HS-5 (cell line): ENCODE data around the gene TM6SF1.
"Not testable (repeated sequence)": the region's sequence is repeated elsewhere in the genome, so short reads cannot be mapped to it uniquely, and the experiment has no call there.

Source experiments
- DNase-seq: peaks from one replicate; pipeline ENCODE4 v3.0.0-alpha.2; 2012; ENCODE audit warnings: low read depth

Gene TM6SF1

DNA sequence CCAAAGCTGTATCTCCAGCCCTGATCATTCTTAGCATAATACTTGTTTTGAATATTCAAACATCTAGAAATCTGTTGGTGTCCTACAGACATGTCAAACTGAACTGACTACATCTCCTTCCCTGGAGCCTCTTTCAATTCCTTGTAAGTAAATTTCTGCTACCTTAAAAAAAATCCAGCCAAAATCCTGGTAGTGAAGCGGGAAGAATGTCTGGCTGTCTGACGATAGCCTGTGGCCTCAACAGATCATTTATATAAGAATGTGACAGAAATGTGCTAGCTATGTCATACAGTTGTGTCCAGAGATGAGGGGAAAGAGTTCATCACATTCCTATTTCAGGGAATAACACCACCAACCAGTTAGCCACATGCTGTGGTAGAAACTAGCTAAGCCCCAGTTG is 18.6 kb upstream of the TM6SF1 start:
- DNase-seq, result no peak

DNA sequence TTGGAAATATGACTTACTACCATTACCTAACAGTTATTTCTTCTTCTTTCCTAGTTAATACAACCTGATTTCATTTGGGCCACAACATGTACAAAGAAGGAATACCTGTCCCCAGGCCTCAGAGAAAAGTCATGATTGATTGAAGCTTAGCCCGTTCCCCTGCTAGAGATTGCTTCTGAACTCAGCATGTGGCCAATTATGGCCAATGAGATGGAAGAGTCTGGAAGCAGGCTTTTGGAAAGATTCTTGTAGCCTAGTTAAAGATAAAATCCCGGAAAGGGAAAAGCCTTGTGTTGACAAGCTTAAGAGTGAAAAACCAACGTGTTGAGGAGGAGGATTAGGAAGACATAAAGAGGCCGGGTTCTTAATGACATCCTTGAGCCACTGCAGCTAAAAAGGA is 17.0 kb upstream of the TM6SF1 start:
- DNase-seq, result no peak

DNA sequence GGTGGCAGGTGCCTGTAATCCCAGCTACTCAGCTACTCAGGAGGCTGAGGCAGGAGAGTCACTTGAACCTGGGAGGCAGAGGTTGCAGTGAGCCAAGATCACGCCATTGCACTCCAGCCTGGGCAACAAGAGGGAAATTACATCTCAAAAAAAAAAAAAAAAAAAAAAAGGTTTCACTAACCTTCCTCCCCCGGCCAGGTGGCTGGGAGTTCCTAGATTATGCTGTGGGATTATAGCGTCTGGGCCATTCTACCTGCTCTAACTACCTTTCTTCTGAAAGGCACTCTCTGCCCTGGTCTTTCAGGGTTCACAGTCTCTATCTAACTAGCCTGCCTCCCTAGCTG is 15.5 kb upstream of the TM6SF1 start:
- not testable (repeated sequence) for DNase-seq

DNA sequence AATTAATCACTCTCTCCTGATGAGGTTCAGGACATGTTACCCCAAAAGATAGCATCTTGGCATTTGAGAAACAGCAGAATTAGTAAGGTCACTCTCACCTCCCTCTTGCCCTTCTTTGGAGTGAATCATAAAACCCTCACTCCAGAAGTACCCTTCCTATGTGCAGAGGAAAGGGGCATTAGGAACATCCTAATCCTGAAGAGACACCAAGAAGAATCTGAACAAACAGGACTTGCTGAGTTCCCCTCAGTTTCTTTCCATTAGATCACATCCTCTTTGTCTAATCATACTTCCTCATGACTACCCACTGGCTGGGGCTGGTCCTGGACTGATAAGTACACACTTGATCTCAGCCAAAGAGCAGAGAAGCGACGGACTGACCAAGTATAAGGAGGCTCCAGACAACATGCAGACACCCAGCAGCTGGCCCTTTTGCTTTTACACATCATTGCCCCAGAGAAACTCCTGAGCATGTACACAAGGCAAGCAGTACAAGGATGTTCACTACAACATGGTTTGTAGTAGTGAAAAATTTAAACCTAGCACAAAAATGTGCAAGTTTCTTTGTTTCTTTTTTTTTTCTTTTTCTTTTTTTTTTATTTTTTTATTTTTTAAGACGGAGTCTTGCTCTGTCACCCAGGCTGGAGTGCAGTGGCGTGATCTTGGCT is 15.0 kb upstream of the TM6SF1 start:
- DNase-seq, result no peak

DNA sequence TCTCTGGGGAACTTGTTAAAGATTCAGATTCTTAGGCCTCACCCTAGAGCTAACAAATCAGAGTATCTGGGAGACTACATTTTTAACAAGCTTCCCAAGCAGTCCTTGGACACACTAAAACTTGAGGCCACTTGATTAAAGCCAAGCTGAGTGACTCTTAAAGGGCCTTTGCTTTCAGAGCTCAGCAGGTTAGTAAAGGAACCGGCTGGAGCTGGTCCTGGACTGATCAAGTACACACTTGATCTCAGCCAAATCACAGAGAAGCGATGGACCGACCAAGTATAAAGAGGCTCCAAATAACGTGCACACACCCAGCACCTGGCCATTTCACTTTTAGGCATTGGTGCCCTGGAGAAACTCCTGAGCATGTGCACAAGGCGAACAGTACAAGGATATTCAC is 12.9 kb upstream of the TM6SF1 start:
- no peak for DNase-seq

DNA sequence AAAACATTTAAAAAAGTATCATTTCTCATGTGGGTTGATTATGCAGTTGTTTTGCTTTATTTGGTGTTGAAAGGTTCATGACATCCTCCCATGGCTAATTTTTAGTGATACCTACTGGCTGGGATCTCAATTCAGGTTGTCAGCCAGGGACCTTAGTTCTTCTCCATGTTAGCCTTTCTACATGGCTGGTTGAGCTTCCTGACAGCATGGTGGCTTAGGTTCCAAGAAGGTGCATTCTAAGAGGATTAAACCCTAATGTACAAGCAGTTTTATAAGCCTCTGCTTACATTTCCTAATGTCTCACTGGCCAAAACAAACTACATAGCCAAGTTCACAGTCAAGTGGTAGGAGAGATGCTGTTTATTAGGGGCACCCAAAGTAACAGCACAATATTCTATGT is 9.4 kb upstream of the TM6SF1 start:
- no peak for DNase-seq

DNA sequence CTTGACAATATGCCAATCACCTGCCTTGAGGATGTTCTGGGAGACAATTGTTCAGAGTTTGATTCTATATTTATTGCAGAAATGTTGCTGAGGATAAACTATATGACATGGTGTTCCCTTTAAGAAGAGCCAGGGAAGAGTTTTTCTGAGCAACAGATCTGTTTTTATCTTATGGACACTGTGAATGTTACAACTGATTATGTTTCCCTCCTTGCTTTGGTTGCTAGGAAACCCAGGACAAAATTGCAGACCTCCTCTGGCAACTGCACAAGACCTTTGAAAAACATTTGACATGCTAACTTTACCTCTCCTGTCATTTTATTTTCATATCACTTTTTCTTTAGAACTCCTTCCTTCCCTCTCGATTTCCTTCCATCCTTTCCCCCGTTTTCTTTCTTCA is 8.2 kb upstream of the TM6SF1 start:
- DNase-seq, result no peak

DNA sequence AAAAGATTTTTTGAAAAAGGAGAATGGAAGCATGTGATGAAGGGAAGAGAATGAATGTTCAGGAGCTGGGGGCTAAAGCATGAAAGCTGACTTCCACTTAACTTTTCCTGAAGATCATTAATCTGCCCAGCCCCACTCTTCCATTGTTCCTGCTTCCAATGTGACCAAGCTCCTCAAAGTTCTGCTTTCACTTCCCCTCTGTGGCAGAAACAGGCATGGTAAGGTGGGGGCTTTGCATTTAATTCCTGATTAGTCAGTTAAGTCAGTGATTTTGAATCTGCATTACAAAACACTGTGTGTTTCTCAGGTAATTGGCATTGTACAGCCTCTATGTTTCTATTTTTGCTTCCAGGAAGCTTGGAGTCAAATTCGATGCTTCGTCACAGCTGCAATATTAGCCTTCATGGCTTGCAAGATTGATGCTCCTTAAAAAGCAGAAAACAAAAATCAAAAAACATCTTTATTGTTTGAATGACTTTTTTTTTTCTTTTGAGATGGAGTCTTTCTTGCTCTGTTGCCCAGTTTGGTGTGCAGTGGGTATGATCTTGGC is 7.3 kb upstream of the TM6SF1 start:
- DNase-seq, result no peak

DNA sequence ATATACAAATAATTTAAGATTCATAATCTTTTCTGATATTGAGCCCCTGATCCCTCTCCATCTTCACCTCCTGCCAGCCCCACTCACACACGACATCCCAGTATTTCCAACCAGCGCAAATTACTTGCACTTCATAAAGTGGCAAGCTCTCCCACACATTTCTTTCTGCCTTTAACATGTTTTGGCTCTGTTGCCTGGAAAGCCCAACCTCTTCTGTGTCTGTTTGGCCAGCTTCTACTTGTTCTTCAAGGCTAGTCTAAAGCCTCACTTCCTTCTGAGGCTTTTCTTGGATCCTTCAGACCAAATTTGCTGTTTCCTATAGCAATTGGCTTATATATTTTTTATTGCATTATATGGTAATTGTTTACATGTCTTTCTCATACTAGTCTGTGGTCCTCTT is 5.1 kb upstream of the TM6SF1 start:
- no peak for DNase-seq

DNA sequence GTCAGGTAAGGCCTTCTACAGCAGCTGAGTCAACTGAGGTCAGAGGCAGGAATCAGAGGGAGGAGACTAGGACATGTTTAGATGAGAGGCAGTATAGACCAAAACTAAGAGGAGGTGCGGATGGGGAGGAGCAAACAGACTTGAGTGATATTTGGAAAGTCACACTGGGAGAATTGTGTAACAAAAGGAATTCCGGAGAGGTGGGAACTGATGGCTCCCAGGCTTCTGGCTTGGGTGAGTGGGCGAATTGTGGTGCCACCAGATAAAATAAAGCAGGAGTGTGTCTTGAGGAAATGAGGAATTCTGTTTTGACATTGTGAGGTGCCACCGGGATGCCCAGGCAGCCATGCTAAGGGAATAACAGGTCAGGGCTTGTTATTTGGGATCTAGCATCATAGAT is 3.3 kb upstream of the TM6SF1 start:
- no peak for DNase-seq

DNA sequence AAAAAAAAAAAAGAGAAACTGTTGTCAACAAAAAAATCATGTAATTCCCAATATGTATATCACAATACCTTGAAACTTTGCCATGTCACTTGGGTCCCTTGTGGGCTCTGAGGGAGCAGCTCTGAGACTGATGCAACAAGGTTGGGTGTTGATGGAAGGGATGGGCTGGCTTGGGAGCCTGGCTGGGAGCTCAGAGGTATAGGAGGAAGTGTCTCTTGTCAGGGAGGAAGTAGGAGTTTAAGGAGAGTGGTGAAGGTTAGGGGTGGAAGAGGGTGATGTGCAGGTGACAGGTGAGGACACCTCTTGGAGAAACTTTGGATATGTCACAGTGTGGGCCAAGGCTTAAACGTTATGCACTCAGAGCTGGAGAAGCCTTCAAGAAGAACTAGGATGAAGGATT is 2.0 kb upstream of the TM6SF1 start:
- DNase-seq, result no peak

DNA sequence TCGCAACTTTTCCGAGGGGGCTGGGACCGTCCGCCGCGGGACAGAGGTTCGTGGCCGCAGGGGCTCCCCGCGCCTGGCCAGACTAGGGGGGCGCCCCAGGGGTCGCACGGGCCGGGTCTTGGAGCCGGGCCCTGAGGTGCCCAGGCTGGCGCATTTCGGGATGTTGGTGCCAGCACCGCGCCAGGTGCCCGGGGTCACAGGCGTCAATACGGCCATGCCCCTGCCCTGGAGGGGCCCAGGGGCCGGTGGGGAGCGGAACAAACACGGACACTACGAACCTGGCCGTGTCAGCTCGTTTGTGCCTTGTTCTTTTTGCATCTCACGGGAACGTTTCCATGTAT is 366 bp downstream of the TM6SF1 start:
- no peak for DNase-seq

DNA sequence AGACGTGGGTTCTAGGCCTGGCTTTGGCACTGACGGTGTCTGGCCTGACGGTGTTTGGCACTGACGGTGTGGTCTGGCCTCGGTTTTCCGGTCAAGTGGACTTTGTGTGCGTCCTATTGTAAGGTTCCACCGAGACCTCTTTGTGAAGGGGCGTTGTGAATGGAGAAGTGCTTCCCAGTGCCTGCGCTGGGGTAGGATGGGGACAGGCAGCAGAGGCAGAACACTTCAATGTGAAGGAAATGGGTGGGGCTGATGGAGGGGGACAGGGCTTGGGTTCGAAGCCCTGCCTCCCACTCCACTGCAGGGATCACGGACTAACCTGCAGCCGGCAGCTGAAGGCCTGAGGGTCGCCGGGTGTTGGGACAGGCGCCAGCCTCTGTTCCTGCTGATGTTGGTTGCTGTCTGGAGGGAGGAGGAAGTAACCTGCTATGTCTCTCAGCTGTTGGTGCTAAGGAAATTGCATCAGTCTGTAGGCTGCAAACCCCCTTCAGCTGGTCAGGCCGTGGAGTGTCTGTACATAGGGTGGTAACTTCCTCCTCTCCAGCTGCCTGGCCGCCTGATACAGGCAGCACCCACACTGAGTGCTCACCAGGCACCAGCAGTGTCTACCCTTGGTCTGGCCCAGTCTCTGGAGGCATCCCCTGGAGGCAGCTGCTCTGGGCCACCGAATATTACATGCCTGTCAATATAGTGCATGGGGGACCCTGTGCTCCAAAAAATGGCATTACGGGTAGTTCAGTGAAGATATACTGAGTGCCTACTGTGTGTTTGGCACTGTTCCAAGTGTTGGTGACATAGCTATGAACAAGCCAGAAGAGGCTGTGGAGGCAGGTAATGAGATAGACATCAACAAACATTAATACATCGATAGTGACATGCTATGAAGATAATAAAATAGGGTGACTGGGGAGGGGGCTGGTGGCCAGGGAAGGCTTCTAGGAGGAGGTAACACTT is 1.1 kb downstream of the TM6SF1 start:
- no peak for DNase-seq

DNA sequence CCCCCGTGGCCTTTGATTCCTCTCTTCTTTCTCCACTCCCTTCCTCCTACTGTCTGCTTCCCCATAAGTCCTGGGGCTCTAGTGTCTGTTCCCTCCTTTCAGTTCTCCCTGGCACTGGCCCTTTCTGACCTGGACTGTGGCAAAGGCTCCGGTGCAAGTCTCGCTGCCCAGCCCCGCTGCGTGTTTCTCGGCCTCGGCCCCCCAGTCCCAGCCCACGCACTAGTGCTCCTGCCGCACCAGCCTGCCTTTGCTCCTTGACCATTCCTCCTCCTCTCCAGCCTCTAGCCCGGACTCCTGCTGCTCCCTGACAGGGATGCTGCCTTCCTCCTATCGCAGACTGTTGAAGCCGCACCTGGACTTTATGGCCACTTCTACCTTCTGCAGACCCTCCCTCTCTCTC is 2.1 kb downstream of the TM6SF1 start:
- no peak for DNase-seq

DNA sequence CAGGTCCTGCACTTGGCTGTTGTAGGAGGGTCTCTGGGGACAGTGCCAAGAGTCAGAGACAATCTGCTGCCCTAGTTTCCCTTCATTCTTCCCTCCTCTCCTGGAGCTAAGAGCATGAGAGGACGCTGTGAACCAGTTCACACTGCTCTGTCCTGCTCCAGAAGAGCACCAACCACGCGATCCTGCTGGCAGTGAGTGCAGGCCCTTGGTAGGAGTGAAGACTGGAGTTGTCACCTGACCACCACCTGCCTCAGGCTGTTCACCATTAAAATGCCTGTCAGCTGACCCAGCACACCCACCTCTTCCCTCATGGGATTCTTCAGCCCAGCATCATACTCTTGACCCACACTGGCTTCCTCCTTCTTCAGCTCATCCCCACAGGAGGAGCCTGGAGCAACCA is 2.9 kb downstream of the TM6SF1 start:
- no peak for DNase-seq

DNA sequence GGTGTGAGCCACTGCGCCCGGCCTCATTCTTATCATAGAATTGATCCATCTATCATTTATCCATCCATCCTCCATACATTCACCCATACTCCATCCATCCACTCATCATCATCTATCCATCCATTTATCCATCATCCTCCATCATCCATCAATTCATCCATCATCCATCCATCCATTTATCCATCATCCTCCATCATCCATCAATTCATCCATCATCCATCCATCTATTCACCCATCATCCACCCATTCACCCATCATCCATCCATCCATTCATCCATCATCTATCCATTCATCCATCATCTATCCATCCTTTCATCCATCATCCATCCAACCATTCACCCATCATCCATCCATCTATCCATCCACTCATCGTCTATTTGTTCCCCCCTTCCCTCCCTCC is 3.7 kb downstream of the TM6SF1 start:
- DNase-seq, result no peak

DNA sequence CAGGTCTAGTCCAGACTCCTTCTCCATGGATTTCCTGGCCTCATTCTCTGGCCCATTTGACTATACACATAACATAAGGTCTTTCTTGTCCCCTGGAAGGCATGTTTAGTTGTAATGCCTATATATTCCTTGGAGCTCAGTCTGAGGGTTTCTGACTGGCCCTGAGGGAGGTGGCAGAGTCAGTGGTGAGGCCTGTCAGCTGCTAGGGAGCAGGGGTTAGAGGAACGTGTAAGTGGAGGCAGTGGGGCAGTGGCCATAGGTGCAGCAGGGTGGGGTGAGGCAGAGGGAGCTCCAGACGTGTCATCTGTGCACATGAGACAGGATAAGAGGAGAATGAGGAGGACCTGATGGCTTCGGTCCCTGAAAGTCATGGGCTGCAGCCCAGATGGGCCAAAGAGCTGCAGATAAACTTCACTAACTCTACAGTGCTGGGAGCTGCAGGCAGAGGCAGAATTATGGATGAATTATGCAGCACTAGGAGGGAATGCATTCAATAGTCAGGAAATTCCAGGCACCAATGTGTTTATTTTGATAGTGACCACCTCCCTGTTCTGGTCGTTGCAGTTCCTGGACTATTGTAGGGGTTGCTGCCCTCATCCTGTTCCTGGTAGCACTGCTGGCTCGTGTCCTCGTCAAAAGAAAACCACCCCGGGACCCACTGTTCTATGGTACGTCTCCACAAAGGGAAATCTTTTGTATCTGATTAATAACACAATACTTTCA is 4.9 kb downstream of the TM6SF1 start:
- DNase-seq, result no peak

DNA sequence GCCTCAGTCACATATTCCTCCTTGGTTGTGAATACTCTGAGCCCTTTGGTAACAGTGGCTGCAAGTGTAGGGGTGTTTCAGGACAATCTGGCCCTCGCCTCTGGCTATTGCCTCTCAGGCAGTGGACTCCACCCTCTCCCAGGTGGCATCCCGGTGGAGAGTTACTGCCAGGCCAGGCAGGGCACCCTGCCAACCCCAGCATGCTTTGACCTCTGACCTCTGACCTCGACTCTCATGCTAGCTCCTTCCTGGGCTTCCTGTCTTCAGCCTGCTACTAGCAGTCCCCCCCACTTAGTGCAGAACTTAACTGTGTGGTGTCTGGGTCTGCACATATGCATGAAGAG is 5.5 kb downstream of the TM6SF1 start:
- no peak for DNase-seq

DNA sequence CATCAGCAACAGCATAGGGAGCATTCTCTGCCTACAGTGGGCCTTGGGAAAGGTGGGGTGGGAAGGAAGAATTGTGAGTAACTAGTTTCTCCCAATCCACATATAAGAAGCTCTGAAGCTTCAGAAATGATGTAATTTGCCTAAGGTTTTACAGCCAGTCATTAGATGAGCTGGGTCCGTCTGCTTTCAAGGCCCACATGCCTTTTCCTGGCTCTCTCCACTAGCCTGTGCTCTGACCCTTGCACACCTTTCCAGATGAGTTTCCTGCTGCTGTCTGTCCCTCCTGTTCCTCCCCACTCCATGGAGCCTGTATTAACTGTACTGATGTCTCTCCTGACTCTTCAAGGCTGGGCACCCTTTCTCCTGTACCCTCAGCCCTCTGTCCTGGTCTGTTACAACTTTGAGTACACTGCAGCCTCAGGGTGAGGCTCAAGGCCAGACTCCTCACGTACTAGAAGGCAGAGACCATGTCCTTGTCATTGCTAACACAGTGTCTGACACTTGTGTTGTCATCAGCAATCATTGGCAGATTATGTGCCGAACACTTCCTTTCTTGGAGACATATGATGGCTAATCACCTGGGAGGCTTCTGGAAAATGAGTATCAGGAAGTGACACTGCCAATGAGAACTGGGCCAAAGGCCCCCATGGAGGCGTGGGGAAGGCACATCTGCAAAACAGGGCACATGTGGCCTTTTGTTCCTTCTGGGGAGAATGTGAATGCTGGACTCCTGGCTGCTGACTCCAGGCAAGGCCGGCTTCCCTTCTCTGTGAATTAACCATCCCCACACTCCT is 6.6 kb downstream of the TM6SF1 start:
- no peak for DNase-seq

DNA sequence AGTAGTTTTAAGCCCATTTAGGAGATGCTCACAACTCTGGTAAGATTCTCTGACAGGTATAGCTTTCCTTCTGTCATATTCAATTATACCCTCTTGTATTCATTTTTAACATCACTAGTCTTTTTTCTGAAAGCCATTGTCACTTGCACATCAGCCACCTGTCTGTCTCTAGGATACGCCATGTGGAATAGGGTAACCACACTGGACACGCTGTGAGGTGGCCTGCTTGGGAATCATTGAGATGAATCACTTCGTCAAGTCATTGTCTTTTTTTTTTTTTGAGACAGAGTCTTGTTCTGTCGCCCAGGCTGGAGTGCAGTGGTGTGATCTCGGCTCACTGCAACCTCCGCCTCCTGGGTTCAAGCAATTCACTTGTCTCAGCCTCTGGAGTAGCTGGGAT is 7.4 kb downstream of the TM6SF1 start:
- DNase-seq, result no peak

DNA sequence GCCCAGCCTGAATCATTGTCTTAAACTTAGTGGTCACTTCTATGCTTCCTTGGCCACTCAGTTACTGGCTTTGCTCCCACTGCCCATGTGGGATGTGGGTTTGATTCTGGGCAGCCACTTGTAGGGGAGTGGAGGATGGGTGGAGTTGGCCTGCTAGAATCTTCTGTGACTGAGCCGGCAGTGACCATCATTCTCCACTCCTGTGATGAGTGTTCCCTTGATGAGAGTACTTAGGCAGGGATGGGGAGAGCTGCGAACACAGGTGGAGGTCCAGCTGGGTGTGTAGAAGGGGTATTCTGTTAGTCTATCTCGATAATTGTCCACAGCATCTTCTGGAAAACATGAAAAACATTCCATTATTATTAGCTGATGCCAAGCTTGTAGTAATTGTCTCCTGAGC is 8.0 kb downstream of the TM6SF1 start:
- DNase-seq, result no peak
